ENCODE results near the gene ALDH2. TPM values are rescaled to one million over a fixed set of nuclear protein-coding genes. Genes with fewer than 3 reads are reported as not detected.
"Not testable (repeated sequence)": the region's sequence is repeated elsewhere in the genome, so short reads cannot be mapped to it uniquely, and the experiment has no call there.

The ALDH2 gene
- total RNA-seq, 4 donors from 2014 or later: 111 to 156 (median 130) TPM

DNA sequence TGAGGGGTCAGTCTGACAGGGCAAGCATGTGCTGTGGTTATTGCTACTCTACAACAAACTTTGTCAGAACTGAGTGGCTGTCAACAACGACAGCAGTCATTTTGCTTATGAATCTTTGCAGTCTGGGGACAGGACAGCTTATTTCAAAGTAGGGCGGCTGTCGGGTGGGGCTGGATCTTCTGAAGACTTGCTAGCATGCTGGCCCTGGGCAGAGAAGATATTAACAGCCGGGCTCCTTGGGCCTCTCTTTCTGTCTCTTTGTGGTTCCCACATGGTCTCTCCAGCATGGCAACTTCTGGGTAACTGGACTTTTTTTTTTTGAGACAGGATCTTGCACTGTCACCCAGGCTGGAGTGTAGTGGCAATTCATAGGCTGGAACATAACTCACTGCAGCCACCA, 33.9 kb upstream of the ALDH2 start:
- H3K4me1 ChIP-seq: no peaks in the 10 kb centered on the region
- TF ChIP-seq CTCF (IDR thresholded peaks at IDR 0.05) (no peak), EP300 (IDR thresholded peaks at IDR 0.05) (no peak), POLR2AphosphoS5 (IDR thresholded peaks at IDR 0.05) (no peak), POLR2A (IDR thresholded peaks at IDR 0.05) (no peak)
- H3K9me3 ChIP-seq: no peaks in the 10 kb centered on the region
- WGBS: 87% methylated on average over 4 of the region's 4 CpGs
- no peaks in the 10 kb centered on the region for H3K27me3 ChIP-seq
- H3K27ac ChIP-seq: no peak overlapping the region
- DNase-seq (ENCODE audit: low spot score in 2 of 2): no peak
- H3K36me3 ChIP-seq: peaks cover 76% of the 10 kb centered on the region
- no peak overlapping the region for H3K4me3 ChIP-seq

DNA sequence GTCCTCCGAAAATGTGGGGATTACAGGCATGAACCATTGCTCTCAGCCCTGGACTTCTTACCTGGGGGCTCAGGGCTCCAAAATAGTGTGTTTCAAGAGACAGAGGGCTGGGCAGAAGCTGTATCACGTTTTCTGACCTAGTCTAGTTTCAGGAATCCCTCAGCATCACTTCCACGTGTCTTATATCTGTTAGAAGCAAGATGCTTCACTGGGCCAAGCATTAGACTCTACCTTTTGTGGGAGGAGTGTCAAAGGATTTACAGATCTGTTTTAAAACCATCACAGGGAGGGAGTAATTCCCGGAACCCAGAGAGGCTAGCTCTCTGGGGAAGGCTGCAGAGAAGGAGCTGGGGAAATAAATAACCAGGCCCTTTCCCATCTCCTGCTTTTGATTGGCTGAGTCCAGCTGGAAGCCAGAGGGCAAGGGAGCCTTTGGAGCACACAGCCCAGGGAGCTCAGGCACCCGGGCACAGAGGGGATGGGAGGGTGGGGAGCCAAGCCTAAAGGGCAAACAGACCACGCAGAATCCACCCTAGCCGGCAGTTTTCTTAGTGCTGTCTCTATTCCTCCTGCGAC, 33.3 kb upstream of the ALDH2 start:
- H3K9me3 ChIP-seq: no peaks in the 10 kb centered on the region
- WGBS: 76% methylated on average over 8 of the region's 8 CpGs
- no peak overlapping the region for H3K27ac ChIP-seq
- no peak for DNase-seq (ENCODE audit: low spot score in 2 of 2)
- no peaks in the 10 kb centered on the region for H3K4me1 ChIP-seq
- peaks cover 77% of the 10 kb centered on the region for H3K36me3 ChIP-seq
- TF ChIP-seq POLR2A (IDR thresholded peaks at IDR 0.05) (no peak), POLR2AphosphoS5 (IDR thresholded peaks at IDR 0.05) (no peak), CTCF (IDR thresholded peaks at IDR 0.05) (no peak), EP300 (IDR thresholded peaks at IDR 0.05) (no peak)
- H3K4me3 ChIP-seq: no peak overlapping the region
- H3K27me3 ChIP-seq: no peaks in the 10 kb centered on the region

DNA sequence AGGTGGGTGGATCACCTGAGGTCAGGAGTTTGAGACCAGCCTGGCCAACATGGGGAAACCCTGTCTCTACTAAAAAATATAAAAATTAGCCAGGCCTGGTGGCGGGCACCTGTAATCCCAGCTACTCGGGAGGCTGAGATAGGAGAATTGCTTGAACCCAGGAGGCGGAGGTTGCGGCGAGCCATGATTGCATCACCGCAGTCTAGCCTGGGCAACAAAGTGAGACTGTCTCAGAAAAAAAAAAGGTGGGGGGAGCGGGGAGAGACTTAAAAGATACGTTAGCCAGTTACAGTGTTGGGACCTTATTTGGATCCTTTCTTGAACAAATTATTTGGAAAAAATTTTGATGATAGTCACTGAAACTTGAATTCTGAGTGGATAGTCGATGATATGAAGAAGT, 27.2 kb upstream of the ALDH2 start:
- not testable (repeated sequence) for DNase-seq (ENCODE audit: low spot score in 2 of 2); H3K27me3 ChIP-seq; H3K9me3 ChIP-seq; H3K4me1 ChIP-seq; H3K4me3 ChIP-seq; H3K27ac ChIP-seq
- H3K36me3 ChIP-seq: peaks cover 46% of the 10 kb centered on the region
- 97% methylated on average over 9 of the region's 9 CpGs for WGBS

DNA sequence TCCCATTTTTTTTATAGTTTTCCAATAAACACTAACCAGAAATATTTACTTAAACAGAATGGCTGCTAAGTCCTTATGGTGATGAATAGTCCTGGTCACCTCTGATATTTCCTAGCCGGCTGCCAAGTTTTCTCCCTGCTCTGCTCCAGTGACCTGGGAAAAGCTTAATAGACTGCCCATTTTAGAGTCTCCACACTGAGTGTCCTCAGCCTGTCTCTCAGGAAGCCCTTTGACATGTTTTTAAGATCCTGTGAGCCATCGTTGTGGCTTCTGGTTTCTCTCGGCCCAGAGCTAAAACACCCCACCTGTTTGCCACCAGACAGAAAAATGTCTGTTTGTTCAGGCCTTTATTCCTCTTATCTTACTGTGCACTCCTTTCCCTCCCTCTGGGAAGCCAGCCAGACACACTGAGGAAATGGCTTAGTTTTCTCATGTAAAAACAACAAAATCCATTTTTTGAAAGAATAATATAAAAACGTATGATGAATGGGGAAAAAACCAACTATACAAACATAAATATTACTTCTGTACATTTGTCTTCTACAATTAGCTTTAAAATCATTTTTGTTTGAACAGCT, 25.4 kb upstream of the ALDH2 start:
- no peaks in the 10 kb centered on the region for H3K4me1 ChIP-seq
- H3K36me3 ChIP-seq: peaks cover 54% of the 10 kb centered on the region
- H3K27ac ChIP-seq: no peak overlapping the region
- 62% methylated on average over 4 of the region's 4 CpGs for WGBS
- TF ChIP-seq EP300 (IDR thresholded peaks at IDR 0.05) (no peak), POLR2A (IDR thresholded peaks at IDR 0.05) (no peak), POLR2AphosphoS5 (IDR thresholded peaks at IDR 0.05) (no peak), CTCF (IDR thresholded peaks at IDR 0.05) (no peak)
- no peaks in the 10 kb centered on the region for H3K27me3 ChIP-seq
- H3K9me3 ChIP-seq: no peaks in the 10 kb centered on the region
- no peak overlapping the region for H3K4me3 ChIP-seq
- DNase-seq (ENCODE audit: low spot score in 2 of 2): no peak

GRCh38 chr12:111745211-111745610, 21.5 kb upstream of the ALDH2 start:
- Histone ChIP-seq H3K27ac (no peak overlapping the region), H3K4me1 (no peaks in the 10 kb centered on the region), H3K27me3 (no peaks in the 10 kb centered on the region), H3K36me3 (peaks cover 65% of the 10 kb centered on the region), H3K4me3 (no peak overlapping the region), H3K9me3 (no peaks in the 10 kb centered on the region)
- no peak for TF ChIP-seq EP300 (IDR thresholded peaks at IDR 0.05)
- WGBS: 89% methylated on average over 4 of the region's 4 CpGs
- DNase-seq (ENCODE audit: low spot score in 2 of 2): no peak

DNA sequence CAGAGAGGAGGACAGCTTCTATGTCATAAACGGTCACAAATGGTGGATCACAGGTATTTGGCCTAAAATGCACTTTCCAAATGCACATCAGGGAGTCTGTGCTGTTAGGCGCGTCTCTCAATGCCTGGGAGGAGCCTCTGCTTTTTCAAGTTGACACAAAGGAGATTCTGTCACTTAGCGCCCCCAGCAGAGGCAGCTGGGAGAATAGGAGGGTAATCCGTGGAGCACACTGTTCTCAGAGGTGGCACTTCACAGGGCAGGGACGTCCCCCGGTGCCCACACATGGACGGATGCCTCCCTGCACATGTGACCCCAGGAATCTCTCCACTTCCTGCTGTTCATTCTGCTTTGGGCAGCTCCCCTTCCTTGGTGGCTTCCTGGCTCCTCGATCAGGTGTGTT, 19.4 kb upstream of the ALDH2 start:
- Histone ChIP-seq H3K4me3 (no peak overlapping the region), H3K27ac (no peak overlapping the region), H3K36me3 (peaks cover 61% of the 10 kb centered on the region), H3K4me1 (no peaks in the 10 kb centered on the region), H3K27me3 (no peaks in the 10 kb centered on the region), H3K9me3 (no peaks in the 10 kb centered on the region)
- TF ChIP-seq POLR2AphosphoS5 (IDR thresholded peaks at IDR 0.05) (no peak), CTCF (IDR thresholded peaks at IDR 0.05) (no peak), POLR2A (IDR thresholded peaks at IDR 0.05) (no peak), EP300 (IDR thresholded peaks at IDR 0.05) (no peak)
- DNase-seq (ENCODE audit: low spot score in 2 of 2): no peak
- WGBS: 80% methylated on average over 7 of the region's 9 CpGs
